8988T (cell line): Measurements from ENCODE around the gene LRRC32.
A peak's percentile ranks its signal among the peaks of the same experiment; 100 is the strongest.

Experiments
- DNase-seq: peaks from one replicate; pipeline ENCODE4 v3.0.0; 2011

The LRRC32 gene

GRCh38 chr11:76661834-76662434 lies 8.6 kb downstream of the LRRC32 start:
- no peak for DNase-seq

GRCh38 chr11:76661306-76661751 lies 9.2 kb downstream of the LRRC32 start:
- peak; percentile 15 for DNase-seq

GRCh38 chr11:76660533-76661305 lies 9.8 kb downstream of the LRRC32 start:
- peak; percentile 23 for DNase-seq

GRCh38 chr11:76659672-76660532 lies 10.6 kb downstream of the LRRC32 start:
- peak; percentile 28 for DNase-seq

- DNase-seq: no peak
These were observed 11.6 kb downstream of the LRRC32 start for GRCh38 chr11:76658651-76659650.

- DNase-seq: no peak
These were observed 12.3 kb downstream of the LRRC32 start for GRCh38 chr11:76658231-76658630.

GRCh38 chr11:76657187-76658170 lies 13.1 kb downstream of the LRRC32 start:
- no peak for DNase-seq

- DNase-seq: no peak
These were observed 13.9 kb downstream of the LRRC32 start for GRCh38 chr11:76656571-76657081.

- DNase-seq: no peak
These were observed 14.5 kb downstream of the LRRC32 start for GRCh38 chr11:76656050-76656531.

GRCh38 chr11:76655501-76656049 lies 15.0 kb downstream of the LRRC32 start:
- no peak for DNase-seq

- DNase-seq: no peak
These were observed 15.6 kb downstream of the LRRC32 start for GRCh38 chr11:76654980-76655379.

GRCh38 chr11:76654298-76654851 lies 16.2 kb downstream of the LRRC32 start:
- DNase-seq: no peak

GRCh38 chr11:76653674-76654284 lies 16.8 kb downstream of the LRRC32 start:
- no peak for DNase-seq

GRCh38 chr11:76653012-76653673 lies 17.4 kb downstream of the LRRC32 start:
- DNase-seq: no peak

GRCh38 chr11:76649851-76650372 lies 20.6 kb downstream of the LRRC32 start:
- no peak for DNase-seq

- no peak for DNase-seq
These were observed 21.5 kb downstream of the LRRC32 start for GRCh38 chr11:76649011-76649410.

- DNase-seq: no peak
These were observed 22.5 kb downstream of the LRRC32 start for GRCh38 chr11:76648061-76648460.

- no peak for DNase-seq
These were observed 23.5 kb downstream of the LRRC32 start for GRCh38 chr11:76646882-76647534.
